ENCODE data around the gene ZNF684.

GRCh38 chr1:40532062-40532389 lies 589 bp downstream of the ZNF684 start:
- TF ChIP-seq, protein P1, sequence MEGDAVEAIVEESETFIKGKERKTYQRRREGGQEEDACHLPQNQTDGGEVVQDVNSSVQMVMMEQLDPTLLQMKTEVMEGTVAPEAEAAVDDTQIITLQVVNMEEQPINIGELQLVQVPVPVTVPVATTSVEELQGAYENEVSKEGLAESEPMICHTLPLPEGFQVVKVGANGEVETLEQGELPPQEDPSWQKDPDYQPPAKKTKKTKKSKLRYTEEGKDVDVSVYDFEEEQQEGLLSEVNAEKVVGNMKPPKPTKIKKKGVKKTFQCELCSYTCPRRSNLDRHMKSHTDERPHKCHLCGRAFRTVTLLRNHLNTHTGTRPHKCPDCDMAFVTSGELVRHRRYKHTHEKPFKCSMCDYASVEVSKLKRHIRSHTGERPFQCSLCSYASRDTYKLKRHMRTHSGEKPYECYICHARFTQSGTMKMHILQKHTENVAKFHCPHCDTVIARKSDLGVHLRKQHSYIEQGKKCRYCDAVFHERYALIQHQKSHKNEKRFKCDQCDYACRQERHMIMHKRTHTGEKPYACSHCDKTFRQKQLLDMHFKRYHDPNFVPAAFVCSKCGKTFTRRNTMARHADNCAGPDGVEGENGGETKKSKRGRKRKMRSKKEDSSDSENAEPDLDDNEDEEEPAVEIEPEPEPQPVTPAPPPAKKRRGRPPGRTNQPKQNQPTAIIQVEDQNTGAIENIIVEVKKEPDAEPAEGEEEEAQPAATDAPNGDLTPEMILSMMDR (IDR thresholded peaks at IDR 0.05): no peak
- TF ChIP-seq POLR2A (IDR thresholded peaks at IDR 0.05): no peak

Data from tibial nerve (tissue), 3 donors.